8988T (cell line): Measurements from ENCODE around the gene C1S.

Source experiments
- DNase-seq: peaks from one replicate; pipeline ENCODE4 v3.0.0; 2011

The C1S gene

DNA sequence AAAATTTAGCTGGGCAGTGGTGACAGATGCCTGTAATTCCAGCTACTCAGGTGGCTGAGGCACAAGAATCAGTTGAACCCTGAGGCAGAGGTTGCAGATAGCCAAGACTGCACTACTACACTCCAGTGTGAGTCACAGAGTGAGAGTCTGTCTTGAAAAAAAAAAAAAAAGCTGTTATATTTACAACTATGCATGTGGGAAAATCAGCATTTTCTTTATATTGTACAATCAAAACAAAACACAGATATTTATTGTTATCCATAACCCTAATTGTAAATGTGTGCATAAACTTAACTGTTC, 19.3 kb downstream of the C1S start:
- DNase-seq, result no peak

DNA sequence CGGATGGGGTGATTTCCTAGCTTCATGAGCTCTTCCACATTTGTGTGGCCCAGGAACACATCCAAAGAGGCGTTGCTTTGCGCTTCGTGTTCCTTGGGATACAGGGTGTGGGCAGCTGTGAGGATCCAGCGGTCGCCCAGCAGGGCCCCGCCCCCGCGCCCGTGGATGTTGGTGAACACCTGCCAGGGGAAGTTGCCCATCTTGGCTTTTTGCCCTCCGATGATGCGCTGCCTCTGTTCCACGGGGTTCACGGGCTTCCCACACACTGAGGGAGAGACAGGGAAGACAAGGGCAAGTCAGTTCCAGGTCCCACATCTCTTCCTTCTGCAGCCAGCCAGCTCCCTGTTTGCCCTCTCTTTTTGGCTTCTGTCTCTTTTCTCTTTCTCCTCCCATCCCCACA, 20.5 kb downstream of the C1S start:
- DNase-seq, result no peak

DNA sequence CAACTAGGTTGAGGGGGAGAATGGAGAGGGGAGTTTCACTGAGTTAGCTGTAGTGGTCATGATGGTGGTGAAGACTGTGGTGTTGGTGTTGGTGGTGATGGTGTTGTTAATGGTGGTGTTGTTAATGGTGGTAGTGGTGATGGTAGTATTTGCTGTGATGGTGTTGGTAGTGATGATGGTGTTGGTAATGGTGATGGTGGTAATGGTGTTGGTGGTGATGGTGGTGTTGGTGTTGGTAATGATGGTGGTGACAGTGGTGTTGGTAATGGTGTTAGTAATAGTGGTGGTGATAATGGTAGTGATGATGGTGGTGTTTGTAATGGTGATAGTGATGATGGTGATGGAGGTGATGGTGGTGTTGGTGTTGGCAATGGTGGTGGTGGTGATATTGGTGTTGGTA, 22.6 kb downstream of the C1S start:
- no peak for DNase-seq

DNA sequence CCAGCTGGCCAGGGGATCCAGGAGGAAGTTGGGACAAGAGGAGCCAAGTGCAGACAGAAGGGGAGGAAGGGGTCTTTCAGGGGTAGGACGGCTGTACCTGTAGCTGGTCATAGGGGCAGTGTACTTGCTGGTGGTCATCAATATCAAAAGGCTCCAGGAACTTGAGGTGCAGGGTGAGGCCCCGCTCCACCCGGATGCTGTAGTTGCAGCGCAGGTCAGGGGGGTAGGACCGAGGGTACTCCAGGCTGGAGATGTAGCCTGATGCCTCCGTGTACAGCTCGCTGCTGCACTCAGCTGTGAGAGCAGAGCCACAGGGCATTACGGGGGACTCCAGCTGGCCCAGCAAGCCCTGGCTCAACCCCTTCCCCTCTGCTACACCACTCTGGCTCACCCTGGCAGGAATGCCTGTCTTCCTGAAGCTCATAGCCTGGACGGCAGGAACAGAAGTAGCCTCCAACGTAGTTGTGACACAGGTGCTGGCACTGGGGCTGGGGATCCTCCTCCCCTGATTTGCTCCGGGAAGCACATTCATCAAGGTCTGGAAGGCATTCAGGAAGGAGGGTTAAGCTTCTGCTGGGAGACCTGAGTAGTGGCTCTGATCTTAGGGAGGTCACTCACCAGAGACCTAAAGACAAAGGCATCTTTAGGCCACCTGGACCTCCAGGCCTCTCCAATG, 28.8 kb downstream of the C1S start:
- no peak for DNase-seq

DNA sequence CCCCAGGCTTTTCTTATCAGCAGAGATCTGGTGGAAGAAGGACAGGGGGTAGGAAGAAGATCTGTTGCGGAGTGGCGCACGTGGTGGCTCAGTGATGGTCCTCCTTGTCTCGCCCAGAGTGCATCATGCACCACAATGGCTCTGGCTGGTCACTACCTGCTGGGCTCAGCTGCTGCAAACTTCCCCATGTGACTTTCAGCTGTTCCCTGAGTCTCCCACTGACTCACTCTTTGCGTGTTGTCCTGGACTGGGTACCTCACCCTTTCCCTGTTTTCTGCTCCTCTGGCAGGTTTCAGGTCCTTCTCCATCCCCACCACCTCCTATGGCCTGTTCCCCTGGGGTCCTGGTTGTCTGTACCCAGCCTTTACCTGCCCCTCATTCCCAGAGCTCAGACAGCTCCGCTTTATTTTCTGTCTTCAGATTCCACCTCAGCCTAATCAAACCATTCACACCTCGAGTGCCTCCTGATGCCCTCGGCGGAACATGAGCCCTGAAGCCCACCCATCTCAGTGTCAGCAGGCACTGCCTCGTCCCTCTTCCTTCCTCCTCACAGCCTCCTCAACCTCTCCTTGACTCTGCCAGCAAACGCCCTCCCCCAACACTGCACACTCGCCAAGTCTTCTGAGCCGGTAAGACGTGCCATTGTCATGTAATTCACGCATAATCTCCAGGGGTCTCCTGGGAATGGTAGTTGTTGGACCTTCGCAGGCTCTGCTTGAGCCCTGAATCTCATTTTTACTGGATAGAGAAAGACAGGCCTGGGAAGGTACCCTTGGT, 29.9 kb downstream of the C1S start:
- no peak for DNase-seq

DNA sequence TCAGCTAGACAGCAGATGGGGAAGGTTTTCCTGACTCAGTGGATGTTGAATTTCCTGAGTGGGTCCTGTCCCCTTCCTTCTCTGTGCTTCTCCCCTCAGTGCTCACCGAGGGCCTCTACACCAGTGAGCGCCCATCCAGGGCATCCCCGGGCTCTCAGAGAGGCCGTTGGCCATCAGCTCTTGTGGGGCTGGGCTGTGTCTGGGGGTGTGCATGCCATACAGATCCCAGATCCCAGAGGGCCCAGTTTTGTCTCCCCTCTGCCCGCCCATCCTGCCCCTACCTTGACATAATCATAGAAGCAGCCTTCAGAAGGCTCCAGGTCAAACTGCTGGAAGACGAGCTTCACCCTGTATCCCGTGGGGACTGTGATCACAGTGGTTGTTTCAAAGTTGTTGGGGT, 30.7 kb downstream of the C1S start:
- DNase-seq, result no peak

DNA sequence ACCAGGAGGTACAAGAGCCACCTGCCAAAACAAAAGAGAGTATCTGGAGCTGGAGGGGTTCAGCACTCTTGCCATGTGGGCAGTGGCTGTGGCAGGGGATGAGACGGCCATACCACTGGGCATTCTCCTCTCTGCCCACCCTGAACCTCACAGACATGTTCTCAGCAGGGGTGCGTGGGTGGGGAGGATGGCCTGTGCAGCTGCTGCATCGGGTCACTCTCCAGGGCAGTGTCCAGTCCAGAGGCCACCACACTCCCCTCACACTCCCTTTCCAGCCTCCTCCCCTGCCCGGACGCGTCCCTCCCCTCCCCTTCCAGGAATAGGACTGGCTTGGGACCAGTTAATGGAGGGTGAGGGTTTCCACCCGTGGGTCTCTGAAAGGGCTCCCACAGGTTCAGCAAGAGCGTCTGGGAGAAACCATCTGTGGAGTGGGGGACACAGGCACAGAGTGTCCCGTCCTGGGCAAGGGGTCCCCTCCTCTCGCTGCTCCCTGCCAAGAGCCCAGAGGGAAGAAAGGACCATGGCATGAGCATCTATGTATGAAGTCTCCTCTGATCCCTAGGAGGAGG, 31.2 kb downstream of the C1S start:
- no peak for DNase-seq

DNA sequence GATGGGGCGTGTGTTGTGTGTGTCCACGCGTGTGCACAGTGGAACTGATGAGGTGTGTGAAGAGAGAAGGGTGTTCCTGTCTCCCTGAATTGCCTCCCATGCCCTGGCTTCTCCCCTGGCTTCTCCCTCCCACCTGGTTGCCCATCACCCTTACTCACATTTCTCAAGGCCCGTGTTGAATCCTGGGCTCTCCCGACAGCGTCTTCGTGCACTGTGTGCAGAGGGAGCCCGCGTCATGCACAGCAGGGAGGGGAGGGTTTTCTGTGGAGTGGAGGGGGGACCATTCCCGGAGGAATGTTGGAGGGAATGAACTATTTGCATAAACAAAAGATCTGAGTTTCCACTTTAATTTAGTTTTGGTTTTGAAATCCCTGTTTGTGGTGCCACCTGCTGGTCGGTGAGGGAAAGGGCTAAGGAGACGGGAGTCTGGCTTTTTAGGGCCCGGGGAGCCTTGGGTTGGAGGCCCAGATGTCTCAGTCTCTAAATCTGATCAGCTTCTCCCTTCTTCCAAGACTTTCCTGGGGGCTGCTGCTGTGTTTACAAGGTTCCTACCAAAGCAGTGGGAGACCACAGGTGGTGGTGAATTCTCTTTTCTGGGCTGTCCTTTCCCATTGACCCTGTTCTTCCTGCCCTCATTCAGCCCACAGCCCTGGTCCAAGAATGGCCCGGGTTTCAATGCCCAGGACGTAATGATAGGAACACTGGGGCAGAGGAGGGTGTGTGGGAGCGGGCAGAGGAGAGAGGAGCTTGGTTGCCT, 31.9 kb downstream of the C1S start, which contains the start of gene C1R:
Gene C1R, minus strand, starts transcription at position 217 of the 757 bp plus-strand sequence. Its CDS starts 57 bp downstream, at position 160.
- peak; percentile 44 for DNase-seq

DNA sequence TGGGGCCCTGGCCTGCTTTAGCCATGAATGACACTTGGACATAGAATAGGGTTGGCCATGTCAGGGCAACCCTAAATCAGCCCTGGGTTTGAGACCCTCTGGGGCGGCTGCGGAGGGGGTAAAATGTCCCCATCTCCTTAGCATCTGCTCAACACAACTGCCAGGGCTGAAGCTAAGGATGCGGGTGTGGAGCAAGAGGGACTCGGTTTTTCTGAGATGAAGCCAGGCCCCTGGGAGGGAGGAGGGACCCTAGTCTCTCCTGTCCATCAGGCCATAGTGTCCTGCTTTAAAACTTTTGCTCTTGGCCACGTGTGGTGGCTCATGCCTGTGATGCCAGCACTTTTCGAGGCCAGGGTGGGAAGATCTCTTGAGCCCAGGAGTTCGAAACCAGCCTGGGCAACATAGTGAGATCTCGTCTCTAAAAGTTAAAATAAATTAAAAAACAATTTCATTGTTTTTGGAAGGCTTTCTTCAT, 32.5 kb downstream of the C1S start:
- DNase-seq, result no peak

DNA sequence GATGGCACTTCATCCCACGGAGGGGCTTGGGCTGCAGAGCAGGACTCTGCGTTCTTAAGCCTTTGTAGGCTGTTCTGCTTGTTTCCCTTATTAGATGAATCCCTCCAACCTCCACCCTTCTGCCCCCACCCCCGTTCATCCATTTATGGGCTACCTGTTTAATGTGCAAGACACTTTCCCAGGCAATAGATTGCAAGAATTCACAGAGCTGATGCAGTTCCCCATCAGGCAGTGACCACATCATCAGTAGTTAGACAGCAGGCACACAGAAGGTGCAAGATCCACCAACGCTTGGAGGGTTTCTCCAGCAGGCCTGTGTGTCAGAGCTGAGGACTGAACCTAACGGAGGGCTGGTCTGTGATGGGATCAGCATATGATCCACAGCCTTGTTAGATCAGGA, 33.0 kb downstream of the C1S start:
- DNase-seq, result no peak

DNA sequence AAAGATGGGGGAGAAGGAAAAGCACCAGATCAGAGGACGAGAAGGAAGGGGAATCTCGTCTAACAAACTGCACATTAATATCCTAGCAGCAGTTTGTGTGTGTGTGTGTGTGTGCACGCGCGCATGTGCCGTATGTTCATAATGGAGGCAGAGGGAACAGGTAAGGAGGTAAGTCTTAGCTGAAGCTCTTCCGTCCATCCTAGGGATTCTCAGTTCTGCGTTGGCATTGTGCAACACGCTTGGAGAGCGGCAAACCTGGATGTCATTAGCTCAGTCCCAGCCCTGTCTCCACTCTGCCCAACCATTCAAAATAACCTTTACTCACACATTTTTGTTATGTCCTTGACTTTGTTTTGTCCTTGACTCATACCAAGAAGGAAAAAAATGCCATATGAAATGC, 33.4 kb downstream of the C1S start:
- no peak for DNase-seq

DNA sequence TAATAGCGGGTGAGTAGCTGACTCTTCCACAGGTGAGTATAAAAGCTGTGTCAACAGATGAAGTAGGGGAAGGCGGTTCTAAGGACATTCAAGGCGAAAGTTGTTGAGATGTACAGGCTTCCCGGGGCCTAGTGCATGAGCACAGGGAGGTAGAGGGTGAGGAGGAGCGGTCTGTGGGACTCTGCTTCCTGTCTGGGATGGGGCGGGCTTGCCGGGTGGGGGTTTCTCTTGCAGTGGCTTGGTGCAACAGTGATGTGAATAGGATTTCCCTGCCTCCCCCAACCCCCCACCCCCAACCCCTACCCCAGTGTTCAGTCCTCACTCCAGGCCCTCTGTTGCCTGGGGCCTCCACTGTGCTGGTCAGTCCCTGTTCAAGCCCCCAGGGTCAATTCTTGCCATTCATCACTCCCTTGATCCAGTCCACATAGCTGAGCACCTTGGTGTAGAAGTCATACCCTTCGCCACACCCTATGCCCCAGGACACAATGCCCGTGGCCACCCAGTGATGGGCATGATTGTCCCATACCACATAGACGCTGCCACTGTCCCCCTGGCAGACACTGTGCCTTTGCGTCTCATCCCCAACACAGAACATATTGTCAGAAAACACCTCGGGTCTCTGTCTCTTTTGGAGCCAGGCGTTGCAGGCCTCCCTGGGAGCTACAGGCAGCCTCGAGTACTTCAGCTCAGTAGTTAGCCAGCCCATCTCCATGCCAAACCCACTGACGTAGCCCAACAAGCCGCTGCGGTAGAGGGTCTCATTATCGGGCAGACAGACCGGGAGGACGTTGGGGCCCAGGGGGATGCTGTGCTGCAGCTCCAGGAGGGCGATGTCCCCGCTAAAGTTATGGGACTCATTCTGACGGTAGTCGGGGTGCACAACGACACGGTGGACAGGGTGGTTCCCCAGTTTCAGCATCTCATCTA, 35.8 kb downstream of the C1S start:
- DNase-seq, result no peak

DNA sequence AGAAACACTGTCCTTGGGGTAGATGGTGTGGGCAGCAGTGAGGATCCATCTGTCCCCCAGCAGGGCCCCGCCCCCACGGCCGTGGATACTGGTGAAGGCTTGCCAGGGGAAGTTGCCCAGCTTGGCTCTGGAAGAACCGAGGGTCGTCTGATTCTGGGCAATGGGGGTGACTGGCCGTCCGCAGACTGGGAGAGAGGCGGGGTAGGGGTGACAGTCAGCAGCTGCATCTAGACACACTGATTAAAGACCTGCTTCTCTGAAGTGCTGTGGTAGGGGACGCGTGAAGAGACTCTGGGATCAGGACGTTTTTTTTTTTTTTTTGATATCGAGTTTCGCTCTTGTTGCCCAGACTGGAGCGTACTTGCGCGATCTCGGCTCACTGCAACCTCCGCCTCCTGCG, 36.5 kb downstream of the C1S start:
- no peak for DNase-seq

DNA sequence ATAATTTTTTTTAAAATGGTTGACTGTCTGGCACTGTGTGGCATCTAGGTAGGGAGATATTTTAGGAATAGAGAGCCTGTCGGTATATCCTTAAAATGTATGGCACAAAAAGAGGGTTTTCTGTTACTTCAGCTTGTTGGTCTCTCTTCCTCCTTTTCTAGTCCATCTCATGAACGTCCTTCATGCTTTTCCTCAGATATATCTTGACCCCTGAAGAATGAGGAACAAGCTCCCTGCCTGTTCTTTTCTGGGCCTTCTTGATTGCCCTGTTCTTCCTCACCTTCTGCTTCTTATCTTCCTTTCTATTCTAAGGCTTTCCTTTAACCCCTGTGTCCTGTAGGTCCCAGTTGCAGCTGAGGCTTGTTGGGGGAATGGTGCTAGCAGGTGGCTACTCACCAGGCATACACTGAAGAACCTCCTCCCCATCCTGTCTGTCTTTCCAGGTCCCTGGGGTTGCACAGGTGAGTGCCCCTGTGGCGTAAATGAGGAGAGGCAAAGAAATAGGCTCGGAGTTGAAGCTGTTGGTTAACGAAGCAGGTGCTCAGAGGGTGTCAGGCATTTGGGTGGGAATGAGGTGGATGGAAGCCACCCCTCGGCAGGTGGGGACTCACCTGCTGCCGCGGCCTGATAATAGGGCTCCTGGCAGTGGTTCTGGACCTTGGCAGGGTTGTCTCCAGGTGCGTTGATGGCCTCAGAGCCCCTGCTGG, 38.9 kb downstream of the C1S start:
- DNase-seq, result no peak

DNA sequence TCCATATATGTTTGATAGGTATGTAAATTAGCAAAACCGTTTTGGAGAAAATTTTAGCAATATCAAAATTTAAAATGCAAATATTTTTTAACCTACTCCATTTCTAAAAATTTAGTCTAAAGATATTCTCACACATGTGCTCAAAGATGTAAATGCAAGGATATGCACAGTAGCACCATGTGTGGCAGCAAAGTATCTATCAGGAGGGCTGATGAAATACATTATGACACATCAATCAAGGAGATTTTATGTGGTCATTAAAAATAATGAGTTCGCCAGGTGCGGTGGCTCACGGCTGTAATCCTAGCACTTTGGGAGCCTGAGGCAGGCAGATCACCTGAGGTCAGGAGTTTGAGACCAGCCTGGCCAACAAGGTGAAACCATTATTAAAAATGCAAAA, 39.7 kb downstream of the C1S start:
- no peak for DNase-seq

DNA sequence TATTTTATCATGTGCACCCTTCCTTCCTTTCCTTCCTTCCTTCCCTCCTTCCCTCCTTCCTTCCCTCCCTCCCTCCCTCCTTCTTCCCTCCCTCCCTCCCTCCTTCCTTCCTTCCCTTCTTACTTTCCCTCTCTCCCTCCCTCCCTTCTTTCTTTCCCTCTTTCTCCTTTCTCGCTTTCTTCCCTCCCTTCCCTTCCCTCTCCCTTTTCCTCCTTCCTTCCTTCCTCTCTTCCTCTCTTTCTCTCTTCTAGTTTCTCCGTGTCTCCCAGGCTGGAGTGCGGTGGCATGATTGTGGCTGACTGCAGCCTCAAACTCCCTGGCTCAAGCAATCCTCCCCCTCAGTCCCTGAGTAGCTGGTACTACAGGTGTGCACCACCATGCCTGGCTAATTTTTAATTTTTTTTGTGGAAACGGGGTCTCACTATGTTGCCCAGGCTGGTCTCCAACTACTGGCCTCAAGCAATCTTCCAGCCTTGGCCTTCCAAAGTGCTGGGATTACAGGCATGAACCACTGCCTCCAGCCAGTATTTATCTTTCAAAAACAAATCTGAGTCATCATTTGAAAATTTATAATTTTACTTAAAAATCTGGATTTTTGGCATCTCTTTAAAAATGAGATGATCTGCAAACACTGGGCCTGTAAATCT, 40.7 kb downstream of the C1S start:
- no peak for DNase-seq

DNA sequence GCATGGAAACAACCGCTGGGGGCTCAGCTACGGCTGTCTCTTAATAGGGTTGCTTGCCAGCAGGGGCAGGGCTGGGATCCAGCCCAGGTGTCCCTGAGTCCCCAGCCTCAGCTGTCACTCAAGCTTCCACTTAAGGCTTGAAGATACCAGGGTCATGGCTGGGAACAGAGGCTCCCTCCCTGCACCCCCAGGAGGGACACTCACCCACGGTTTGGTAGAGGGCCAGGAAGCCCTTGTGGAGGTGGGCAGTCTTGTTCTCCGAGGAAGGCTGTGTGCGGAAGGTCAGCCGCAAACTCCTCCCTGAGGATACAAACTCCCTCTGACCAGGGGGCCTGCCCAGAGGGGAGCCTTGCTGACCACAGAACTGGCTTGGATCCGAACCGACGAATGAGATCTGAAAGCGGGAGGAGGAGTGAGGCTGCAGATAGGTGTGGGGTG, 41.2 kb downstream of the C1S start:
- DNase-seq, result no peak

DNA sequence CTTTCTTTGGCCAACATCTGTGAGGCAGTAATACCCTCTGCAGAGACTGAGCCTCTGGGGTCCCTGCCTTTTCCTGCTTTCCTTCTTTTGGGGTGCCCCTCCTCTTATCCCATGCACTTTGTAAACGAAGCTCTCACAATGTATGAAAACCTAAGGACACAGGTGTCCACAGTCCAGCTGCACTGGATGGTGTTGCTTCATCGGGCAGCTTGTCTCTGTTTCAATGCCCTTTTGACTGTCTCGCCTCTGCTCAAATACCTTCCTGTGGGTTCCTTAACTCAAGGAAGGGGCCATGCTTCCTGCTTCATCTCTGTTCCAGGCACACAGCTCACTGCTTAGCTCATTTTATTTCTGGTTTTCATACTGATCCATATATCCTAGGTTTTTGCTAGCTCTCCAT, 42.1 kb downstream of the C1S start:
- DNase-seq, result no peak

DNA sequence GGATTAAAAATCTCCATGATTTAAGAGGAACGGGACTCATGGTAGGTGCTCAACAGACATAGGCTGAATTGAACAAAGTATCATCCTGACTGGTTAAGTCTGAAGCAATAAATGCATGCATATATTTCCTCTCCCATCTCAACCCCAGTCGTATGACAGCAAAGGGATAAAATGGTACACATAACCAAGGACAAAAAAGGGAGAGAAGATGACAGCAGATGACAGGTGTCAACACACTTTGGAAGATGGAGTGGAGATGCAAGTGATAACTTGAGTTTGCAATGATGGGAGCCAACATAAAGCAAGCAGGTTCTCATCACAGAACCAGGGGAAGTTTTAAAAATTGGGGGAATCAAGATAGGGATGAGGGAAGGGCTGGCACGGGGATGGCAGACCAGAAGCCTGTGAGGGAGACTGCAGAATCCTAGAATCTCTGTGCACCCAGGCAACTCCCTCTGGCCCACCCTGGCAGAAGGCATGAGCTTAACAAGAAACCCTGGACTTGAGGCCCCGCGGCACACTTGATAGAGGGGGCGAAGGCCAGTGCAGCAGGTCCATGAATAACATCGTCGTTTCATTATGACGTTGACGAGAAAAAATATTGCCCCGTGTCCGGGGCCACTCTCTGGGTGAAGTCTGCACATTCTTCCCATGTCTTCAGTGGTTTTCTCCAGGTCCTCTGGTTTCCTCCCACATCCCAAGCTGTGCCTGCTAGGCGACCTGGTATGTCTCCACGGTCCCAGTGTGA, 43.5 kb downstream of the C1S start:
- no peak for DNase-seq

DNA sequence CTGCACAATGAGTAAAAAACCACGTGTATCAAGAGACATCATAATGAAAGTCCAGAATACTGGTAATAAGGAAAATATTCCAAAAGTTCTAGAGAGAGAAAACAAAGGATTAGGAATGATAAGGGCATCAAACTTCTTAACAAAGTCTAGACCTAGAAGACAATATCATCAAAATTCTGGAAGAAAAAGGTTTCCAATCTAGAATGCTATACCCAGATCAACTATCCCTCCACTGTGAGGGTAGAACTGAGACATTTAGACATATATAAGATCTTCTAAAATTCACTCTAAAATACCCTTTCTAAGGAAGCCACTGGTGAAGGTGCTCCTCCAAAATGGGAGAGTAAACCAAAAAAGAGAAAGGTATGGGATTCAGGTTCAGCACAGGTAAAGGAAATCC, 45.6 kb downstream of the C1S start:
- DNase-seq, result no peak
